Measurements from ENCODE around the gene CLCNKB. TPM values are rescaled to one million over a fixed set of nuclear protein-coding genes. Genes with fewer than 3 reads are reported as not detected.

CLCNKB gene
- total and polyA plus RNA-seq, 2 of the 13 experiments (the other 11 are each of a cell fraction or from before 2014, with no cell fraction given) = 0.04 TPM; not detected in 1

- no peak for TF ChIP-seq ZNF639 (CRISPR knock-in tag; conservative IDR thresholded peaks at IDR 0.05)
- TF ChIP-seq ZNF615 (CRISPR knock-in tag; IDR thresholded peaks at IDR 0.05; ENCODE audit: borderline replicate concordance) = no peak
- no peak for TF ChIP-seq STAT6 (CRISPR knock-in tag; IDR thresholded peaks at IDR 0.05; ENCODE audit: borderline replicate concordance)
- no peak for TF ChIP-seq ZNF790 (CRISPR knock-in tag; IDR thresholded peaks at IDR 0.05; ENCODE audit: borderline replicate concordance)
- 0 out of 2 replicates have a peak, but pooled peaks have one; percentile 21 for TF ChIP-seq ZNF350 (CRISPR knock-in tag; IDR thresholded peaks at IDR 0.05; ENCODE audit: borderline replicate concordance, low read depth)
- TF ChIP-seq AHDC1 (CRISPR knock-in tag; IDR thresholded peaks at IDR 0.05; ENCODE audit: borderline replicate concordance) = no peak
- 0 out of 2 replicates have a peak, but pooled peaks have one; percentile 56 for TF ChIP-seq ZFP90 (CRISPR knock-in tag; IDR thresholded peaks at IDR 0.05; ENCODE audit: borderline replicate concordance)
- TF ChIP-seq ZNF121 (CRISPR knock-in tag; IDR thresholded peaks at IDR 0.05) = no peak
- no peak for TF ChIP-seq ZC3H13 (CRISPR knock-in tag; IDR thresholded peaks at IDR 0.05)
- no peak for TF ChIP-seq HMG20A (CRISPR knock-in tag; IDR thresholded peaks at IDR 0.05; ENCODE audit: borderline replicate concordance)
- TF ChIP-seq ZFP62 (CRISPR knock-in tag; IDR thresholded peaks at IDR 0.05) = no peak
- no peak for TF ChIP-seq ZNF724P (CRISPR knock-in tag; IDR thresholded peaks at IDR 0.05; ENCODE audit: borderline replicate concordance)
- no peak for TF ChIP-seq YEATS4 (CRISPR knock-in tag; IDR thresholded peaks at IDR 0.05; ENCODE audit: borderline replicate concordance)
- no peak for TF ChIP-seq REST (IDR thresholded peaks at IDR 0.05; ENCODE audit: borderline replicate concordance in 1 of 2, low read depth in 1 of 2, low read length in 2 of 2)
- TF ChIP-seq ZNF253 (CRISPR knock-in tag; IDR thresholded peaks at IDR 0.05; ENCODE audit: borderline replicate concordance) = no peak
Observed at GRCh38 chr1:16078925-16079656, 35.5 kb downstream of the CLCNKB start (continued).

Measured in HepG2 (cell line).